Thyroid gland (tissue), 4 donors: ENCODE results near the gene PRSS12. TPM values are rescaled to one million over a fixed set of nuclear protein-coding genes. Genes with fewer than 3 reads are reported as not detected.

Experiments used
- DNase-seq, 2 donors: peaks; one replicate each; pipeline ENCODE4 v3.0.0-alpha.2; 2019
- H3K27ac ChIP-seq, 3 donors: fragments of 200-600 bp; sonication (generic); 1 replicate in 2 of 3; 2 replicates in 1 of 3; pipeline ENCODE4 v1.5.1; 2016 to 2019; ENCODE audit warnings: mild to moderate bottlenecking in 1 of 3, moderate library complexity in 1 of 3
- H3K27me3 ChIP-seq: fragments of 200-600 bp; sonication (generic); one replicate; pipeline ENCODE4 v1.5.1; 2019
- H3K36me3 ChIP-seq, 2 donors: fragments of 200-600 bp; sonication (generic); one replicate each; pipeline ENCODE4 v1.5.1; 2016 to 2019
- H3K4me1 ChIP-seq, 2 donors: fragments of 200-600 bp; sonication (generic); one replicate each; pipeline ENCODE4 v1.5.1; 2017 to 2019
- H3K4me3 ChIP-seq, 3 donors: fragments of 200-600 bp; sonication (generic); replicated peaks in 1 of 3; 1 replicate in 2 of 3; 2 replicates in 1 of 3; pipeline ENCODE4 v1.5.1; 2016; ENCODE audit warnings: mild to moderate bottlenecking in 1 of 3
- H3K9me3 ChIP-seq: fragments of 200-600 bp; sonication (generic); one replicate; pipeline ENCODE4 v1.5.1; 2017
- POLR2A ChIP-seq, 2 donors: fragments of 450-650 bp; IDR thresholded peaks; one replicate each; pipeline ENCODE4 v1.6.1; 2017; ENCODE audit warnings: antibody characterized with exemption in 2 of 2, mild to moderate bottlenecking in 2 of 2, moderate library complexity in 1 of 2
- WGBS, 2 donors: methylation state at CpG; one replicate each; pipeline ENCODE4 v1.1.5; 2017; 5-methylcytosine and 5-hydroxymethylcytosine counted together
- intact Hi-C: fragments of 100-400 bp; cut with DNase I; formaldehyde crosslinking; loops from one replicate; pipeline ENCODE4 v1.15.1; 2023
- total RNA-seq, 4 donors: library from RNA; depleted of rRNA; stranded (reverse); fragments of >200 nt; gene quantifications; one replicate each; pipeline ENCODE4 v1.2.3, GENCODE V29; 2016
- TF ChIP-seq, protein P1 (sequence below), 6 experiments: fragments of 200-600 bp in 3 of 6; fragments of 450-650 bp in 3 of 6; sonication (generic) in 3 of 6; IDR thresholded peaks; one replicate each; pipeline ENCODE4 v1.5.1; 2016 to 2019; ENCODE audit warnings: antibody characterized with exemption in 6 of 6, mild to moderate bottlenecking in 2 of 6, inconsistent platforms in 1 of 6, moderate library complexity in 1 of 6

The PRSS12 gene
- total RNA-seq, 4 donors from 2014 or later, result 0.21 to 0.67 (median 0.45) TPM

DNA sequence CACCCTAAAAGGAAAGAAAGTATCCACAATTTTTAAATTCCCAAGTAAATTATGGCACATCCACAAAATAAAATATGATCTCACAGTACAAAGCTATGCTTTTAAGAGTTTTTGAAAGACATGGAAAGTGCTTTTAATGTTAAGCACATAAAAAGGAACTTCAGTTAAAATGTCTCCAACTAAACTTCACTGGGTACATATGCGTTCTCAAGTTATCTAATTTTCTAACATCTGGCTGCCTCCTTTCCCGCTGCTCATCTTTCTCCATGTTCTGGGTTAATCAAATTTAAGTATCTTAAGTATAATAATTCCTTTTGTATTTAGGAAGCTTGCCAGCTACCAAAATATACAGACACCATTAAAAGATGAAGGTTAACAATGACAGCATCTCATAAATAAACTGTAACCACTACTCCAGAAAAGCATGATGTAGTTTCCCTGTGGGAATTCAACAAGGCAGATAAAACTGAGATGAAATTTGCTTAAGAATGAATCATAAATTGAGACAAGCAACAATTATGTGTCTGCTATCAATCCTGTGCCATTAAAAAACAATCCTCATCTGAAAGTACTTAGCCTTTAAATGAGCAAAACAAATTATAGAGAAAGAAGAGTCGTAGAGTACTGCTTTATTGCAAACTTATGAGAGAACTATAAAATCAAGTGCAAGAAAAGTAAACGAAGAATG is 25.1 kb downstream of the PRSS12 start:
- H3K9me3 ChIP-seq, result no peaks in the 10 kb centered on the region
- TF ChIP-seq POLR2A (IDR thresholded peaks at IDR 0.05), result no peak
- TF ChIP-seq, protein P1, sequence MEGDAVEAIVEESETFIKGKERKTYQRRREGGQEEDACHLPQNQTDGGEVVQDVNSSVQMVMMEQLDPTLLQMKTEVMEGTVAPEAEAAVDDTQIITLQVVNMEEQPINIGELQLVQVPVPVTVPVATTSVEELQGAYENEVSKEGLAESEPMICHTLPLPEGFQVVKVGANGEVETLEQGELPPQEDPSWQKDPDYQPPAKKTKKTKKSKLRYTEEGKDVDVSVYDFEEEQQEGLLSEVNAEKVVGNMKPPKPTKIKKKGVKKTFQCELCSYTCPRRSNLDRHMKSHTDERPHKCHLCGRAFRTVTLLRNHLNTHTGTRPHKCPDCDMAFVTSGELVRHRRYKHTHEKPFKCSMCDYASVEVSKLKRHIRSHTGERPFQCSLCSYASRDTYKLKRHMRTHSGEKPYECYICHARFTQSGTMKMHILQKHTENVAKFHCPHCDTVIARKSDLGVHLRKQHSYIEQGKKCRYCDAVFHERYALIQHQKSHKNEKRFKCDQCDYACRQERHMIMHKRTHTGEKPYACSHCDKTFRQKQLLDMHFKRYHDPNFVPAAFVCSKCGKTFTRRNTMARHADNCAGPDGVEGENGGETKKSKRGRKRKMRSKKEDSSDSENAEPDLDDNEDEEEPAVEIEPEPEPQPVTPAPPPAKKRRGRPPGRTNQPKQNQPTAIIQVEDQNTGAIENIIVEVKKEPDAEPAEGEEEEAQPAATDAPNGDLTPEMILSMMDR (IDR thresholded peaks at IDR 0.05), result no peak
- no peaks in the 10 kb centered on the region for H3K36me3 ChIP-seq
- H3K4me1 ChIP-seq, result no peaks in the 10 kb centered on the region
- H3K27ac ChIP-seq, result no peak overlapping the region
- intact Hi-C loops, result no loop called here
- H3K4me3 ChIP-seq, result no peak overlapping the region
- 52 to 59% methylated on average over 4 of the region's 4 CpGs for WGBS, 2 donors
- no peak for DNase-seq
- H3K27me3 ChIP-seq, result no peaks in the 10 kb centered on the region

DNA sequence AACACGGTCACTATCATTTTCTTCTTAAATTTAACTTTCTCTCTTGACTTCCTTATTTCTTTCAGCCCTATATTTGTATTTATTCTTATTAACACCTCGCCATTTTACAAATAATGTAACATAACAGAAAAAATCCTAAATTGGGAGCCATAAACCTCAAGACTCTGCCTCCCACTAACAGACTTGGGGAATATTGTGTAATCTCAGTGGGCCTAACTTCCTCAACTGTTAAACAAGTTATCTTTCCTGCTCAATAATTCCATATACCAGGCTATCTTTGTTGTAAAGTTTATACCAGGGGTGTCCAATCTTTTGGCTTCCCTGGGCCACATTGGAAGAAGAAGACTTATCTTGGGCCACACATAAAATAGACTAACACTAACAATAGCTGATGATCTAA is 26.2 kb downstream of the PRSS12 start:
- intact Hi-C loops, result no loop called here
- H3K27ac ChIP-seq, result no peak overlapping the region
- DNase-seq, result no peak
- H3K9me3 ChIP-seq, result no peaks in the 10 kb centered on the region
- no peaks in the 10 kb centered on the region for H3K4me1 ChIP-seq
- no peaks in the 10 kb centered on the region for H3K27me3 ChIP-seq
- TF ChIP-seq POLR2A (IDR thresholded peaks at IDR 0.05), result no peak
- TF ChIP-seq, protein P1 (IDR thresholded peaks at IDR 0.05), result no peak
- no peak overlapping the region for H3K4me3 ChIP-seq
- no peaks in the 10 kb centered on the region for H3K36me3 ChIP-seq
- WGBS, 2 donors, result 67 to 94% methylated on average over 2 of the region's 2 CpGs

DNA sequence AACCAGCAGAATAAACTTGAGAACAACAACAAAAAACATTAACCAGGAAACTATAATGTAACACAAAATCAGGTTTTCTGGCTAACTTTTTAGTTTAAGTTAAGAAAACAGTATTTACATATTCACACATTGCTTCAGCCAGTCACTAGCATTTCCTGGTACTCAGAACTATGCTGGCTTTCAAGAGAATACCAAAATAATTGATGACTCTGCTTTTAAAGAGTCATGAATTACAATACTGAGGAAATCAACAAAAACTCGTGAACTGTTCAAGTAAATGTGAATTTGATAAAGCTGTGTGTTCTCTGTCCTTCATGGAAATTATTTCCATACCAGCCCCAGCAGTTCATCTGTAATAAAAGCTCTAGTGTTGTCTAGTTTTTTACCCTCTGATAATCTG is 27.4 kb downstream of the PRSS12 start:
- H3K4me3 ChIP-seq, result no peak overlapping the region
- TF ChIP-seq, protein P1 (IDR thresholded peaks at IDR 0.05), result no peak
- no peak for TF ChIP-seq POLR2A (IDR thresholded peaks at IDR 0.05)
- no peak overlapping the region for H3K27ac ChIP-seq
- 62 to 64% methylated on average over 1 of the region's 1 CpG for WGBS, 2 donors
- no peaks in the 10 kb centered on the region for H3K27me3 ChIP-seq
- no peaks in the 10 kb centered on the region for H3K36me3 ChIP-seq
- no peak for DNase-seq
- intact Hi-C loops, result no loop called here
- H3K9me3 ChIP-seq, result no peaks in the 10 kb centered on the region
- no peaks in the 10 kb centered on the region for H3K4me1 ChIP-seq

DNA sequence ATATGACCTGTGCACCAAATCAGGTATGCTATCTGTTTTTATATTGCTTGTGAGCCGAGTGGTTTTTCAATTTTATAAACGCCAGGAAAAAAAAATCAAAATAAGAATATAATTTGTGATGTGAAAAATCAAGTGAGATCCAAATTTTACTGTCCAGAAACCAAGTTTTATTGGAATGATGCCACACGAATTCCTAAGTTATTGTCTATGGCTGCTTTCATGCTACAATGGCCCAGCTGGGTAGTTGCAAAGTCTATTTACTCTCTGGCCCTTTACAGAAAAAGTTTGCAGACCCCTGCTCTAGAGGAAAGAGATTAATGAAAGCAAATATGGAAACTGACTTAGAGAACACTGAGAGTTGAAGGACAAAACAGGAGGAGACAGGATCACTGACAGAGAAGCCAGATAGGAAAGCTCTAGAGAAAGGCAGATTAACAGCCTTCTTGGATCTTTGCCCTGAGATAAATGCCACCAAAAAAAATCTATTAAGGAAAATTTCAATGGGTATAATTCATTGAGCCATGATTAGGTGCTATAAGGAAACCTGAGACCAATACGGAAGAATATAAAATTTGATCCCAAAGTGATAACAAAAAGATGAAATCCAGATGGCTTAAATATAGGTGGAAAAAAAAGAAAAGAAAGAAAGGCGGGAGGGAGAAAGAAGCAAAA is 29.8 kb downstream of the PRSS12 start:
- Histone ChIP-seq H3K4me1 (no peaks in the 10 kb centered on the region), H3K36me3 (no peaks in the 10 kb centered on the region), H3K27me3 (no peaks in the 10 kb centered on the region), H3K4me3 (no peak overlapping the region), H3K9me3 (no peaks in the 10 kb centered on the region), H3K27ac (no peak overlapping the region)
- intact Hi-C loops, result no loop called here
- TF ChIP-seq, protein P1 (IDR thresholded peaks at IDR 0.05), result no peak
- TF ChIP-seq POLR2A (IDR thresholded peaks at IDR 0.05), result no peak
- DNase-seq, result no peak
- WGBS, 2 donors, result 75 to 76% methylated on average over 5 of the region's 5 CpGs

DNA sequence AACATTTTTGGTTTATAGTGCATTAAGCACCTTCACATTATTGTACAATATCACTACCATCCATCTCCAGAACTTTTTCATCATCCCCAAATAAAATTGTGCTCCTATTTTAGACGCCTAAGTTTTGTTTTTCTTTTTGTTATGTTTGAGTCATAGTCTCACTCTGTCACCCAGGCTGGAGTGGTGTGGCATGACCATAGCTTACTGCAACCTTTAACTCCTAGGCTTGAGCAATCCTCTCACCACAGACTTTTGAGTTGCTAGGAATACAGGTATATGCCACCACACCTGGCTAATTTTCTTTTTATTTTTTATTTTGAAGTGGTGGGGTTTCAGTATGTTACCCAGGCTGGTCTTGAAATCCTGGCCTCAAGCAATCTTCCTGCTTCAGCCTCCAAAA is 33.9 kb downstream of the PRSS12 start:
- H3K27me3 ChIP-seq, result no peaks in the 10 kb centered on the region
- WGBS, 2 donors, result 72 to 90% methylated on average over 1 of the region's 1 CpG
- DNase-seq, result no peak
- H3K27ac ChIP-seq, result no peak overlapping the region
- H3K4me1 ChIP-seq, result no peaks in the 10 kb centered on the region
- H3K4me3 ChIP-seq, result no peak overlapping the region
- no peak for TF ChIP-seq POLR2A (IDR thresholded peaks at IDR 0.05)
- TF ChIP-seq, protein P1 (IDR thresholded peaks at IDR 0.05), result no peak
- no peaks in the 10 kb centered on the region for H3K36me3 ChIP-seq
- no peaks in the 10 kb centered on the region for H3K9me3 ChIP-seq
- intact Hi-C loops, result no loop called here
